ENCODE data around the gene FOXN4.
A peak's percentile ranks its signal among the peaks of the same experiment; 100 is the strongest.

Gene FOXN4

DNA sequence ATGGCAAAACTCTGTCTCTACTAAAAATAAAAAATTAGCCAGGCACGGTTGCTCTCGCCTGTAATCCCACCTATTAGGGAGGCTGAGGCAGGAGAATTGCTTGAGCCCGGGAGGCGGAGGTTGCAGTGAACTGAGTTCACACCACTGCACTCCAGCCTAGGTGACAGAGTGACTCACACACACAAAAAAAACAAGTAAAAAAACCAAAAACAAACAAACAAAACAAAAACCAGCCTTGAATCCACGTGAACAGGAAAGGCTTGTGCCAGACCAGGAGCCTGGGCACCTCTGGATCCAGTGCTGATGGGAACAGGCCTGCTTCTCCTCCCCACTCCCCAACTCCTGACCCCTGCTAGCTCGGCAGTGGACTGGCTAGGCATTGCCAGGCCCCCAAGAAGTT lies 3.5 kb downstream of the FOXN4 start:
- no peak for DNase-seq

DNA sequence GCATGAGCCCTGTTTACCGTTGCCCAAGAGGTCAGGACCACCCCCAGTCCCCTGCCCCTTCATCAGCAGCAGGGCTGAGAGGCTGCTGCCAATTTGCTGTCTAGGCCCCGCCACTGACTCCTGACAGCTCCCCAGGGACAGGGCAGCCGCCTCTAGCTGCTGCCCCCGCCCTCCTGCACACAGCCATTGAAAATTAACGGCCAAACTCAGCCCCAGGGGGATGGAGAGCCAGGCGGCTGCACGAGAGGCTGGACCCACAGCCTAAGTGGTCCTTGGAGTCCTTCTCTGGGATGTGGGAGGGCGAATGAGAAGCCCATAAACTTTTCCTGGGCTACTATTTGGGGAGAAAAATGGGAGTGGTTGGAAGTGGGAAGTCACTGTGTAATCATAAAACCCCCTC lies 4.6 kb downstream of the FOXN4 start:
- DNase-seq, result peak; percentile 63

DNA sequence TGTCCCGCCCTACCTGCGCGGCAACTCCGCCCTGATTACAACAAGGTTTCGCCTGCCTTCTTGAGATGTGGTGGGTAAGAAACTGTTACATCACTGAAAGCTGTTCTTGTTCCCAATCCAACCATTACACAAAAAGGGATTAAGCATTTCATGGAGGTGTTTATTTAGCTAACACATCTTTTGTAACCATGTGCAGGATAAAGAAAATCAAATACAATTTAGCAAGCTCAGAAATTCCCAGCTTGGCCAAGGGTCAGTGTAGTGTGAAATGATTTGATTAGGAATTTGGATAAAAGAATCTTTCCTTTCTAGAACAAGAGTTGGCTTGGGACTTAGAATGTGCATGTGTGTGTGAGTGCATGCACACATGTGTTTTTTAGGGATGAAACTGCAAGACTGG lies 6.3 kb downstream of the FOXN4 start:
- DNase-seq, result no peak

DNA sequence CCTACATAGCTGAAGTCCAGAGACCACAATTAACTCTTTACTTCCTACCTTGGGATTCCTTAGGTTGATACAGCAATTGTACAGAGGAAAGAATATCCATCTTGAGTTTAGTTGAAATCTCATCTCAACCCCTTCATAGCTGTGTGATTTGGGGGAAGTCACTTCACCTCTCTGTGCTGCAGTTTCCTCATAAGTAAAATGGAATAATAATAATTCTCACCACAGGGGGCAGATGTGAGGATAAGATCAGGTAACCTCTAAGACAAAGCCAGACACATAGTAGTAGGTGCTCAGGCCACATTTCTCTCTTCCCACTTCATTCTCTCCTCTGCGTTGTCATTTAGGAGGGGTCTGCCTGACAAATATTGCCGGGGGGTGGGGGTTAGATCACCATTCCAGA lies 6.7 kb downstream of the FOXN4 start:
- no peak for DNase-seq

DNA sequence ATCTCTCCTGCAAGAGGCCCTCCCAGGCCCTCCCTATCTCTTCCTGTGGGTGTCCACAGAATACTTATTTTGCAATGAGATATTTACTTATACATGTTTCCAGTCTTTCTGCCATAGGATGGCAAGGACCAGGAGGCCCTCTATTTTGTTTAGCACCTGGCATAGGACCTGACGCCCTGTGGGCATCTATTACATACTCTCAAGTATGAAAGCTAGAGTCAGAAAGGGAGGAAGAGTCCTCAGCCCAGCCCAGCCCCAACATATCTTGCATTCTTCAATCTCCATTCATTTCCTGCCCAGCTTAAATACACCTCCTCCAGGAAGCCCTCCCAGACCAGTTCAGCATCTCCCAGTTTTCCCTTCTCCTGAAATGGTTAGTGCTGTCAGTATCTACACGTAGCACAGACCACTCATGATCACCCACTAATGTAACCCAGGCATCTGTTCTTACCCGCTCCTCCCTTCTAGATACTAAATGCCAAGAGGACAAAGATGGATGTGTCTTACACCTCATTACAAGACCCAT lies 7.4 kb downstream of the FOXN4 start:
- no peak for DNase-seq

DNA sequence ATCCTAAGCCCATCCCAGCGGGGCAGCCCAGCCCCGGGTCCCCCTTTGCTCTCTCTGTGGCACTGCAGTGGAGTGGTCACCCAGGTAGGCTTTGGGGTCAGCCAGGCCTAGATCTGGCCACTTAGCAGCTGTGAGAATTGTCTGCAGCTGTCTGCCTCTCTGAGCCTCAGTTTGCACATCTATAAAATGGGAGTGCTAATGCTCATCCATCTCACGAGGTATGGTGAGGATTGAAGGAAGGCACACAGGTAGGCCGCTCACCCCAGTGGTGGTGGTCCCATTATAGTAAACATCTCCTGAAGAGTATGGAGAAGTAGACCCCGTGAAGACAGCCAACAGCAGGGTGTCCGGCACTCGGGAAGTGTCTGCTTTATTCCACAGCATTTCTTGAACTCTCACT lies 9.2 kb downstream of the FOXN4 start:
- no peak for DNase-seq

DNA sequence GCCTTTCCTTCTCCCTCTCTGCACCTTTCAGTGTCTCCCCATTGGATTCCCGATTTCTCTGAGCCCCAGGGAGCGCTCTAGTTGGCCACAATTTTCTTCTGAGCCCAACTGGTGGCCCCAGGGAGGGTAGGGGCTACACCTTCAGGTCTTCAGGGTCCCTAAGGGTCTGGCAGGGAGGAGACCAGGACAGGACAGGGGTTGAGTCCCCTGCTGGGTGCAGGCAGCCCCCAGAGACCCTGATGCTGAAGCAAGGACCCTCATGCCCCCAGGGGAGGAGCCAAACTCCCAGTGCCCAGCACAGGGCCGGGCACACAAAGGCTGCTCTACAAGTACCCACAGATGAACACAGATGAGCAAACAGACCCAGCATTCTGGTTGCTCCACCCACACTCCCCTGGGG lies 12.7 kb downstream of the FOXN4 start:
- no peak for DNase-seq

DNA sequence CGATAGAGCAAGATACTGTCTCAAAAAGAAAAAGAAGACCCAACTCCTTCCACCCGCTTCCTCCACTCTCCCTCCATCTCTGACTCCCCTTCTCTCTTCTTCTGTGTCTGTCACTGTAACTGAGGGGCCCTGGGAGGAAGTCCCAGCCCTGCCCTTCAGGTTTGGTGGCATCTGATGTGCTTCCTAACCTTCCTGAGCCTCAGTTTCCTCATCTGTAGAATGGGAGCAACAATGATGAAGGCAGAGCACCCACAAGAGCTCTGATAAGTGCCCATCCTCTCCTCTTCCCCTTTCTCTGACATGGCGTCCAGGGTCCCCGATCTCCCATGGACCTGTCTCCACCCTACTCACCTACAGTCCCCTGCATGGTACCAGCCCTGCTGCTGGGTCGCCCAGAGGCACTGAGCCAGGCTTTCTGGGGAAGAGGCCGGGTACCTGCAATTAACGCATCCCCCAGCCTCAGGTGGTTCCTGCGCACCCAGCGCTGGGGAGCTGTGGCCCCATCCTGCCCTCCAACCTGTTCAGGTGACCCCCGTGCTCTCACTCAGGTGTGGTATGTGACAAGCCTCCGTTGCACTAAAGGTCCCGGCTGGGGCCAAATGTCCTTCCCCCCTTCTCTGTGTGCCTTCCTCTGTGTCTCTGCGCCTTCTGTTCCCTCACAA lies 13.2 kb downstream of the FOXN4 start:
- no peak for DNase-seq

DNA sequence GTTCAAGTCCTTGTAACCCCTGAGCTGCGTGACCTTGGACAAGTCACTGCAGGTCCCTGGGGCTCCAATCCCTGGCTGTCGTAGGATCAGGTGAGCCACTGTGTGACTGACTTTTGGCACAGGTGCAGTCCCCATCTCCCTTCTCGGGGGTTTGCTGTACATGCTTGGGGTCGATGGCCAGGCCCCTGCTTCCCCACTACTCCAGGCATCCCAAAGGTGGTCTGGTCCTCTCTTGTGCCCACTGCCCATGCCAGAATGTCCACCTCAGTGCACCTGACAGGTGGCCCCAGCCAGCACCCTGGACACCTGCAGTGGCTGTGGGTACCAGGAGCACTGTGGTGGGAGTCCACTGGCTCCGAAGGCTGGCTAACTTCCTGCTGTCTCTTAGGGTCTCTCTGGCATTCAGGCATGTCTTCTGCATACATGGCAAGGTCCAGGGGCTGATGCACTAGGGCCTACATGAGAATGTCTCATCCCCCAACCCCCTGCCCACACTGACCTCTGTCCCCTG lies 14.7 kb downstream of the FOXN4 start:
- no peak for DNase-seq

DNA sequence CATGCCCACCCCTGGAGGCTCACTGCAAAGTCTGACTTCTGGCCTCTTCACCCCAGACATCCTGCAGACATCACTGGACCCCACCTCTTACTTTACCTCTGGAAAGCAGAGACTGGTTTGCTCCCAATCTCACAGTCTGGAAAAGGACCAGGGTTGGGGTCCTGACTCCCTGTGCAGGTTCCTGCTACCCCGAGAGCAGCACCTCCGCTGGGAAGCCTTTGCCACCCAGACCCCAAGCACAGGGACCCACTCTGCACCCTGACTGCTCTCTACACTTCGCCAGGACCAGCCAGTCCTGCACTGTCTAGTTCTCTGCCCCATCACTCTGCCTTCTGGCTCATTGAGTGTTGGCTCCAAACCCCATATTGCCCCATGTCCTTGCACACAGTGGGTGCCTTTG lies 16.0 kb downstream of the FOXN4 start:
- no peak for DNase-seq

DNA sequence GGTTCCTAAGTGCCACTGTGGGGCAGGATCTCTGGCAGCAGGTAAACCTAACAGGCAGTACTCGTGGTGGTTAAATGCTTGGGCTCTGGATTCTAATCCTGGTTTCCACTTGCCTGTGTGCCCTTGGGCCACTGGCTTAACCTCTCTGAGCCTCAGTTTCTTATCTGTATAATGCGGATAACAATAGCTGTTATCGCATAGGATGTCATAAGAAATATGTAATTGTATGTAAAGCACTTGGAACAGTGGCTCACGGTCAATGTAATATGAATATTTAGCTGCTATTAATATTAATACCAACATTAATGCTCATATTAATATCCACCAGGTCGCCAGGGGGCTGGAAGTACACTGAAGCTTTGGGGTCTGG lies 16.8 kb downstream of the FOXN4 start:
- no peak for DNase-seq

DNA sequence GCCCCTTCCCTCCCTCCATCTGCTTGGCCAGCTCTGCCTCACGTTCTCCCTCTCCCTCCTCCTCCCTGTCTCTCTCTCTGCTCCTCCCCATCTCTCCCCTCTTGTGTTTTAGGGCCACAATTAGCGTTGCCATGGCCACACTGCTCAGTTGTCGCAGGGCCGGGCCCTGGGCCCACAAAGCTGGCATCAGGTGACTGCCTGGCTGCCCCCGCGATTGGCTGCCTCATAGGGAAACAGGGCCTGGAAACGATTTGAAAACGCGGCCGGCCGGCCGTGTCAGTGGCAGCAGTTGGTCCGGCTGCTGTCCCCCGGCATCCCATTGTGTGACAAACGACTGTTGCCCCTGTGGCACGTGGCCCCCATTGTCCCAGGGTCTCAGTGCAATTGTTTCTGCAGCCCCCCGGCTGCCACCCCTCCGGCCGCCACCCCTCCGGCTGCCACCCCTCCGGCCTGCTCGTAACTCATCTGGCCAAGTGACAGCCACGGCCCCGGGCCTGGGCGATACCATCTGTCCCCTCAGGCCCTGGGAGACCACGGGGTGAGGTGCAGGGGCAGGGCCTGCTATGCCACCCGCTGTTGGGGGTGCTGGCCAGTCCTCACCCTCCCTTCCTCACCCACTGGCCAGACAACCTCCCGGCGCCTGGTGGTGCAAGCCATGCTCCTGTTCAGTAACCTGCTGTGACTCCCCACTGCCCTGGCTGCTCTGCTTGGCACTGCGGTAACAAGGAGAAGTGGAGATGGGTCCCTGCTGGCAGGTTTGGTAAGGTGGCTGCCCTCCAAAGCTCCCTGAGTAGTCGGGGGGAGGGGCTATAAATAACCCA lies 17.4 kb downstream of the FOXN4 start:
- peak; percentile 95 for DNase-seq

DNA sequence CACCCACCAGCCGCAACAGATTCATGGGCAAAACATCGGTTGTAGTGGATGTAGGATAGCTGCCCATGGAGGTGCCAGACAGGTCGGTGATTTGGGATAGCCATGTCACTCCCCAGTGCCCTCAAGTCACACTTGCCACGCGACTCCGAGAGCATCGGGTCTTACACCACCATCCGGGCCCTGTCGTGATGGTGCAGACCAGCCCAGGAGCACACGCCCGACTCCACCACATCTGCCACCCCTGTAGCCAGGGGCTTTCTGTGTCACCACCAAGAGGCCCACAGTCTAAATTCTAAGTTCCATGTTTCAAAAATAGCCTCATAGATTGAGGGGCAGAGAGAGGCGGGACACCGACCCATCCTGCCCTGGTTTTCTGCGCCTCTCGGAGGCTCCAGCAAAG lies 18.0 kb downstream of the FOXN4 start:
- no peak for DNase-seq

DNA sequence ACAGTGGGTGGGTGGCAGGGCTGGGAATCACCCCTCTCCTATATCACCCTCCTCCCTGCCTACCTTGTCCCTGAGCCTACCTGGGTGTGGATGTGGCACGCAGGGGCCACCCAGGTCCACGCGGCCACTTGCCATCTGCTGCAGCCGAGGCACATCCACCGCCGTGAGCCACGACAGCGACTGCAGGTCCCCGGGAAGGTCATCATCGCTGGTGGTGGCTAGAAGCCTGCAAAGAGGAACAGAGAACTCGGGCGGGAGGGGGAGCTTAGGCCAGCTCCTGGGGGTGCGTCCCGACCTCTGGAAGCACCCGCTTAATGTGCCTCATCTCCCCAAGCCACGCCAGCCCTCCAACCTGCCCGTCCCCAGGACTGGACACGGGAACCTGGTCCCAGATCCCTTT lies 19.0 kb downstream of the FOXN4 start:
- DNase-seq, result no peak

DNA sequence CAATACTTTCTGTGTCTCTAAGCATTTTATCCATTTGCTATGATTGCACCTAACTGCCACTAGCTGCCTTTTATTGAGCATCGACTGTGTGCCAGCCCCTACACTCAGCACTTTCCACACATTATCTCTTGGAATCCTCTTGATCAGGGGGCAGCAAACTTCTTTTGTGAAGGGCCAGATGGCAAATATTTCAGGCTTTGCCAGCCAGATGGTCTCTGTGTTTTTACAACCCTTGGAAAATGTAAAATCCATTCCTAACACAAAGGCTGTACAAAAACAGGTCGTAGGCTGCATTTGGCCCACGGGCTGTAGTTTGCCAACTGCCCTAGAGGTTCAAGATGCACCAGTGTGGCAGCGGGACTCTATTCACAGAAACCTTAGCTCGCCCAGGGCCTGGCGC lies 19.5 kb downstream of the FOXN4 start:
- no peak for DNase-seq

DNA sequence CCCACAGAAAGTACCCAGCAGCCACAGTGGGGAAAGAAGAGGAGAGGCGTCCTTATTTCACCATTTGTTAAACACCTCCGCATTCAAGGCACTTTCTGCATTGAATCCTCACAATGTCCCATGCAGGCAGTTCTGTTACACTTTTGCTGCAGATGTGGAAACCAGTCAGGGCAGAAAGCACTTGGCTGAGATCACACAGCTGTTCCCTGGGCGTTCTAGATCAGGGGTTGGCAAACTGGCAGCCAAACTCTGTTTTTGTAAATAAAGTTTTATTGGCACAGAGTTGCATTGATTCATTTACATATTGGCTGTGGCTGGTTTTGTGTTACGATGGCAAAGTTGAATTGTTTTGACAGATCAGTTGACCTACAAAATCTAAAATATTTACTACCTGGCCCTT lies 20.1 kb downstream of the FOXN4 start:
- no peak for DNase-seq

DNA sequence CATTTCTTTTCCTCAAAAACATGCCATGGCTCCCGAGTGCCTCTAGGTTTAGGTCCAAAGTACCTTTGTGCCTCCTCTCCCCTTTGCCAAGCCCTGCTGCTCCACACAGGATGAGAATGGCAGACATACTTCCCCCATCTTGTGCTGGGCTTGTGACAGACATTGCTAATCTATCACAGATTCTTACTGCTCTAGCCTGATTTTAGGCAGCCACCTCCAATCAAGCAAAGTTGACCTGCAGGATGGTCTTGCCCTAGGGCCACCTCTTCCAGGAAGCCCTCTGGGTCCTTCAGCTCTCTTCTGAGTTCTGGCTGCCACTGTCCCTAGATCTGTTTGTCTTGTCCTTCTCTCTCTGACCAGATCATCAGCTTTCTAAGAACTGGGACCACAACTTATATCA lies 20.5 kb downstream of the FOXN4 start:
- DNase-seq, result no peak

DNA sequence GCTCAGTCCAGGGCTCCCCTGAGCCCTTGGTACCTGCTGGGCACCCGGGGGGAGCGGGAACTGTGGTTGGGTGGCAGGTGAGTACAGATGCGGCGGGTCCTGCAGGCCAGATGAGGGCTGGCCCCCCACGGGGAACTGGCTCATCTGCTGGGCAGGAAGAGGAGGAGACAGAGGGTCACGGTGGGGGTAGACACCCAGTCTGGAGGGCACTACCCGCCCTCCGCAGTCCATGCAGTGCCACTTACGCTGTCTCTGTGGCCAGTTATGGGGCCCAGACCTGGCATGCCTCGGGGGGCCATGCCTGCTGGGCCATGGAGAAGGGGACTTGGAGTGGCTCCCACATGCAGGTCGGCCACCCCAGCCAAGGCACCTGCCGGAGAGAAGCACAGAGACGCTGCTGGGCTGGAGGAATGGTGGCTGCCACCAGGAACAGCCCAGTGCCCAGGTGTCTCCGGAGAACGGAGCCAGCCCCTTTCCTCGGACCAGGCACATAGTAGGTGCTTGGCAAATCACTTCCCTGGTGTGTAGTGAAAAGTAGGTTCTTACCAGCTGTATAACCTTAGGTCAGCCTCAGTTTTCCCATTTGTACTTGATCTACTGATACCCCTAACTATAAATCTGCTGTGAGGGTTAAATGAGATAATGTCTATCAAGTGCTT lies 21.1 kb downstream of the FOXN4 start:
- DNase-seq, result no peak

DNA sequence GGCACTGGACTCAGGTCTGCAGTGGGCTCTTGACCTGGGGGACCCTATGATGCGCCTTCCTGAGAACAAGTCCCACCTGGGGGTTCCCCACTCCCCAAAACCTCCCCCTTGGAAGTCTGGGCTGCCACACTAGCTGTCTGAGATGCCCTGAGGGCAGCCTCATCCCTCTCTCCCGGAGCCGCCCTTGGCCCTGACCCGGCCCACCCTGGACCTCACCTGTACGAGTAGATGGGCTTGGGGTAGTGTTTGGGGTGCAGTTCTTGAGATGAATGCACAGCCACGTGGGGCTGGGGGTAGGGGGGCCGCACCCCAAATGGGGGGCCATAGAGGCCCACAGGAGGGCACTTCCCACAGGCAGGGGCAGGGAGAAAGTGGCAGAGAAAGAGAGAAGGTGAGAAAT lies 21.9 kb downstream of the FOXN4 start:
- DNase-seq, result no peak

DNA sequence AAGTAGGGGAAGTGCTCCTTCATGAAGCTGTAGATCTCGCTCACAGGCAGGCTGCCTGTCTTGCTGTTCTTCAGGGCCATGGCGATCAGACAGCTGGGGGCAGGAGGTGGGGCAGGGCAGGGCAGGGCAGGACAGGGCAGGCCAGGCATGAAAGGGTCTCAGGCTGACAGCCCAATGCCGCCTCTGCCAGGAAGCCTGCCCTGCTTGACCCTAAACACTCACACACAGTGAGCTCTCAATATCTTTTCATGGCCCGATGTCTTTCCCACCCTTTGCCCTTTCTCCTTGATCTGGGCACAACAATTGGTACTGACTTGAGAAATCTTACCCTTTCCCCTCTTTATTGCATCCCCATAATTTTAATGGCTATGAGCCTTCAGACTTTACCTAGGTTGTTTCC lies 22.4 kb downstream of the FOXN4 start:
- DNase-seq, result no peak

DNA sequence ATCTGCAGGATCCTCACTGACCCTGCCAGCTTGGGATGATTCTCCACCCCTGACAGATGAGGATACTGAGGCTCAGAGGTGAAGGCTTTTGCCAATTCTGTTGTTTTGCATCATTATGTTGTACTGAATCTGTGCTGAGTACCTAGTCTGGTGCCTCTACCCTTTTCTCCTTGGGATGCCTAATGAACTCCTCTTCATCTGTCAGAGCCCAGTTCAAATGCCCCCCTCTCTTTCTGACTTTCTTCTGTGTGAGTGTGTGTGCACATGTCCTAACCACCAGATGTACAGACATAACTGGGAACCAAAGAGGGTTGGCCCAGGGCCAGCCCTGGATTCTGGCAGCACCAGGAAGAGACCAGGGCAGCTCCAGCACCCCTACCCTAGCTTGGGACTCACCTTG lies 22.8 kb downstream of the FOXN4 start:
- DNase-seq, result no peak

DNA sequence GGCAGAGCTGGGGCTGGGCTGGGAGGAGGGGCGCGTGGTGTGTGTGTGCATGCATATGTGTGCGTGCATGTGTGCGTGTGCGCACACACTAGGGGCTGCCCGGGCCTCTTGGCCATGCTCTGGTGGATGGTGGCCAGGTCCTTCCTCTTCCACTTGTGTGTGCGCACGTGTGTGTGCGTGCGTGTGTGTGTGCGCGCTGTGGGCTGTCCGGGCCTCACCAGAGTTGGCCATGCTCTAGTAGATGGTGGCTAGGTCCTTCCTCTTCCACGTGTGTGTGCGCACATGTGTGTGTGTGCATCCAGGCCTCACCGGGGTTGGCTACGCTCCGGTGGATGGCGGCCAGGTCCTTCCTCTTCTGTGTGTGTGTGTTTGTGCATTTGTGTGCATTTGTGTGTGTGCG lies 24.7 kb downstream of the FOXN4 start:
- no peak for DNase-seq

DNA sequence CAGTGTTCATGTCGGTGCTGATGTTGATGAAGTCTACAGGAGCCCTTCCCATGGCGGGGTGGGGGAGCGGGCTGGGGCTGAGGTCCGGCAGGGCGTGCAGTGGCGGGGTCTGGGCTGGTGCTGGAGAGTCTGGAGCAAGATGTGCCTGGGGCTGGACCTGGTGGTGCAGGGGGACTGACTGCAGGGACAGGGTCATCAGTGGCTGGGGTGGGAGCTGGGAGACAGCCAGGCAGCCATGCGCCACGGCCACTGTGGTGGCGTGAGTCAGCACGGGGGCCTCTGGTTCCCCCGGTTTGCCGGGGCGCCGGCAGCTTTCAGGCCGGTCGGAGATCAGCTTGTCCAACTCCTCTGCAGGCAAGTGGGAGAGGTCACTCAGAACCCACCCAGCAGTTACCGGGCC lies 27.6 kb downstream of the FOXN4 start:
- no peak for DNase-seq

DNA sequence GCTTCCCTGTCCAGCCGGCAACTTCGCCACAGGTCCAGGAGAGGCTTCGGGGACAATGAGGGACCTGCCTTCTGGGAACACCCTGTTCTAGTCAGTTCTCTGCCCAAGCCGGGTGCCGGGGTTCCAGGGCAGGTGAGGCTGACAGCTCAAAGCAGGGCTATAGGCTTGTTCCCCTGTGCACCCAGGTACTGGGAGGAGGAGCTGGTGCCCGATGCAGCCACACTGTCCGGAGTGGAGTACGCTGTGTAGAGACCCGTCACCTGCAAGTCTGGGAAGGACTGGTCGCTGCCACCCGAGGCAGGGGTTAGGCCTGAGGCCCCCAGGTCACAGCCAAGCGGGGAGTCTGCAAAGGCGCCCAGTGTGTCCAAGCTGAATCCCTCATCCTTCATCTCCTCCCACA lies 29.6 kb downstream of the FOXN4 start:
- no peak for DNase-seq
